GM12873 (cell line): ENCODE measurements around the gene SAFB2.

ENCODE experiments used
- CTCF ChIP-seq: IDR thresholded peaks from 2 replicates; pipeline ENCODE4 v1.5.1; 2012; ENCODE audit warnings: low read depth, mild to moderate bottlenecking, moderate library complexity, low read length, control low read depth; ENCODE audit not compliant: insufficient read depth; ENCODE audit errors: missing control alignments

The SAFB2 gene

GRCh38 chr19:5664515-5664914, 41.9 kb upstream of the SAFB2 start:
- TF ChIP-seq CTCF: no peak

GRCh38 chr19:5663904-5664303, 41.3 kb upstream of the SAFB2 start:
- no peak for TF ChIP-seq CTCF

GRCh38 chr19:5661483-5661882, 38.9 kb upstream of the SAFB2 start:
- no peak for TF ChIP-seq CTCF

GRCh38 chr19:5655412-5655811, 32.8 kb upstream of the SAFB2 start:
- TF ChIP-seq CTCF: no peak

GRCh38 chr19:5654931-5655330, 32.4 kb upstream of the SAFB2 start:
- no peak for TF ChIP-seq CTCF

GRCh38 chr19:5652261-5652660, 29.7 kb upstream of the SAFB2 start:
- TF ChIP-seq CTCF: no peak

GRCh38 chr19:5651361-5651760, 28.8 kb upstream of the SAFB2 start:
- peak; percentile 27 for TF ChIP-seq CTCF

- TF ChIP-seq CTCF: no peak
These were observed 25.9 kb upstream of the SAFB2 start for GRCh38 chr19:5648464-5648863.
